Hippocampal formation (tissue), 2 donors: Measurements from ENCODE around the gene NOL3.

ENCODE experiments used
- DNase-seq, 2 donors: peaks; one replicate each; lab custom pipeline; 2025; lab: John Stamatoyannopoulos, UW

Gene NOL3

GRCh38 chr16:67170949-67171649, 761 bp downstream of the NOL3 start:
- DNase-seq, result no peak

- DNase-seq, result no peak
These were observed 3.0 kb downstream of the NOL3 start for GRCh38 chr16:67173323-67173722.

- peak; percentile 48 to 64 for DNase-seq
These were observed 3.7 kb downstream of the NOL3 start for GRCh38 chr16:67173808-67174705.

GRCh38 chr16:67174706-67175231, 4.4 kb downstream of the NOL3 start:
- DNase-seq, result no peak

GRCh38 chr16:67176662-67177061, 6.3 kb downstream of the NOL3 start:
- no peak for DNase-seq

GRCh38 chr16:67177743-67178699, 7.7 kb downstream of the NOL3 start:
- no peak for DNase-seq

- DNase-seq, result no peak
These were observed 9.2 kb downstream of the NOL3 start for GRCh38 chr16:67179421-67180080.

- no peak for DNase-seq
These were observed 9.8 kb downstream of the NOL3 start for GRCh38 chr16:67180166-67180565.

- no peak for DNase-seq
These were observed 11.0 kb downstream of the NOL3 start for GRCh38 chr16:67181346-67181745.

GRCh38 chr16:67182288-67182687, 11.9 kb downstream of the NOL3 start:
- no peak for DNase-seq

GRCh38 chr16:67183284-67183626, 12.9 kb downstream of the NOL3 start:
- DNase-seq, result no peak

- peak; percentile 93 to 98 for DNase-seq
These were observed 13.5 kb downstream of the NOL3 start, which contains the start of gene MATCAP1 for GRCh38 chr16:67183627-67184452. MATCAP1 (minus strand) TSS chr16:67183963; CDS start chr16:67180610, 3,353 bp downstream.

GRCh38 chr16:67184453-67184994, 14.2 kb downstream of the NOL3 start:
- no peak for DNase-seq

- DNase-seq, result peak; percentile 51 to 78
These were observed 14.8 kb downstream of the NOL3 start for GRCh38 chr16:67184995-67185650.

GRCh38 chr16:67185651-67186134, 15.4 kb downstream of the NOL3 start:
- DNase-seq, result no peak

- no peak for DNase-seq
These were observed 16.2 kb downstream of the NOL3 start for GRCh38 chr16:67186550-67186950.

- no peak for DNase-seq
These were observed 17.0 kb downstream of the NOL3 start for GRCh38 chr16:67187175-67187890.

- DNase-seq, result no peak
These were observed 18.0 kb downstream of the NOL3 start for GRCh38 chr16:67188323-67188722.

- DNase-seq, result no peak
These were observed 18.5 kb downstream of the NOL3 start for GRCh38 chr16:67188798-67189197.
